GM23338 (cell line): Measurements from ENCODE around the gene DMRTB1.

ENCODE experiments used
- CREB1 ChIP-seq: fragments of 250-450 bp; sonication (Bioruptor Pico); IDR thresholded peaks from 2 replicates; pipeline ENCODE4 v1.5.0; 2020; ENCODE audit warnings: low read depth, mild to moderate bottlenecking, moderate library complexity
- EZH2 ChIP-seq: fragments of 200-600 bp; sonication (generic); IDR thresholded peaks from one replicate; pipeline ENCODE4 v1.8.0; 2017; ENCODE audit warnings: antibody characterized with exemption, mild to moderate bottlenecking, low read depth; ENCODE audit not compliant: unreplicated experiment
- EZH2phosphoT487 ChIP-seq: fragments of 200-600 bp; sonication (generic); IDR thresholded peaks from one replicate; pipeline ENCODE4 v1.8.1; 2018; ENCODE audit warnings: antibody characterized with exemption; ENCODE audit not compliant: unreplicated experiment
- JUNB ChIP-seq: IDR thresholded peaks from one replicate; pipeline ENCODE4 v1.6.1; 2016; ENCODE audit warnings: antibody characterized with exemption; ENCODE audit not compliant: unreplicated experiment
- POLR2AphosphoS5 ChIP-seq: IDR thresholded peaks from 2 replicates; pipeline ENCODE4 v1.6.1; 2016; ENCODE audit warnings: antibody characterized with exemption, low read depth
- STAT1 ChIP-seq: IDR thresholded peaks from one replicate; pipeline ENCODE4 v1.6.1; 2016; ENCODE audit warnings: antibody characterized with exemption; ENCODE audit not compliant: unreplicated experiment
- ZNF331 ChIP-seq: fragments of 250-450 bp; sonication (Bioruptor Pico); IDR thresholded peaks from 2 replicates; pipeline ENCODE4 v1.5.0; 2020; ENCODE audit warnings: low read depth, mild to moderate bottlenecking, moderate library complexity
- TF ChIP-seq, protein P1 (sequence below), 2 experiments: fragments of 200-600 bp in 1 of 2; sonication (generic) in 1 of 2; conservative IDR thresholded peaks; 2 replicates each; pipeline versions ENCODE4 v1.5.1 to v1.6.1; 2016 to 2017; ENCODE audit warnings: antibody characterized with exemption in 2 of 2, low read depth in 2 of 2, mild to moderate bottlenecking in 2 of 2, moderate library complexity in 1 of 2
- TF ChIP-seq, protein P2 (sequence below): IDR thresholded peaks from one replicate; pipeline ENCODE4 v1.6.1; 2018; ENCODE audit warnings: antibody characterized with exemption; ENCODE audit not compliant: unreplicated experiment
- TF ChIP-seq, protein P3 (sequence below): fragments of 250-450 bp; sonication (Bioruptor Pico); IDR thresholded peaks from 2 replicates; pipeline ENCODE4 v1.5.0; 2020; ENCODE audit warnings: mild to moderate bottlenecking, moderate library complexity

DNA sequence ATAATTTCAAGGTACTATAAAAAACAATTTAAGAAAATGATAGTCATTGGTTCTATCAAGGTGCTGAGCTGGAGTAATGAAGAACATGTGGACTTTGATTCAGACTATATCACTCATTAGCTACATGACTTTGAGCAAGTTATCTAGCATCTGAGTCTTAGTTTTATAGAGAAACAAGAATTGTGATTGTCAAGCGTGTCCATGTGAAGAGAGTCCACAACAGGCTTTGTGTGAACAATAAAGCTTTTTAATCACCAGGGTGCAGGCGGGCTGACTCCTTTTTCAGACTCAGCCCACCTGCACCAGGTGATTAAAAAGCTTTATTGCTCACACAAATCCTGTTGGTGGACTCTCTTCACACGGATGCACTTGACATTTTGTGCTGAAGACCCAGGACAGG, 26.6 kb upstream of the DMRTB1 start:
- TF ChIP-seq, protein P1, sequence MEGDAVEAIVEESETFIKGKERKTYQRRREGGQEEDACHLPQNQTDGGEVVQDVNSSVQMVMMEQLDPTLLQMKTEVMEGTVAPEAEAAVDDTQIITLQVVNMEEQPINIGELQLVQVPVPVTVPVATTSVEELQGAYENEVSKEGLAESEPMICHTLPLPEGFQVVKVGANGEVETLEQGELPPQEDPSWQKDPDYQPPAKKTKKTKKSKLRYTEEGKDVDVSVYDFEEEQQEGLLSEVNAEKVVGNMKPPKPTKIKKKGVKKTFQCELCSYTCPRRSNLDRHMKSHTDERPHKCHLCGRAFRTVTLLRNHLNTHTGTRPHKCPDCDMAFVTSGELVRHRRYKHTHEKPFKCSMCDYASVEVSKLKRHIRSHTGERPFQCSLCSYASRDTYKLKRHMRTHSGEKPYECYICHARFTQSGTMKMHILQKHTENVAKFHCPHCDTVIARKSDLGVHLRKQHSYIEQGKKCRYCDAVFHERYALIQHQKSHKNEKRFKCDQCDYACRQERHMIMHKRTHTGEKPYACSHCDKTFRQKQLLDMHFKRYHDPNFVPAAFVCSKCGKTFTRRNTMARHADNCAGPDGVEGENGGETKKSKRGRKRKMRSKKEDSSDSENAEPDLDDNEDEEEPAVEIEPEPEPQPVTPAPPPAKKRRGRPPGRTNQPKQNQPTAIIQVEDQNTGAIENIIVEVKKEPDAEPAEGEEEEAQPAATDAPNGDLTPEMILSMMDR (conservative IDR thresholded peaks at IDR 0.05; ENCODE audit: low read depth in 2 of 2), result no peak
- TF ChIP-seq POLR2AphosphoS5, result no peak
- no peak for TF ChIP-seq EZH2
- TF ChIP-seq STAT1, result no peak
- TF ChIP-seq, protein P2, sequence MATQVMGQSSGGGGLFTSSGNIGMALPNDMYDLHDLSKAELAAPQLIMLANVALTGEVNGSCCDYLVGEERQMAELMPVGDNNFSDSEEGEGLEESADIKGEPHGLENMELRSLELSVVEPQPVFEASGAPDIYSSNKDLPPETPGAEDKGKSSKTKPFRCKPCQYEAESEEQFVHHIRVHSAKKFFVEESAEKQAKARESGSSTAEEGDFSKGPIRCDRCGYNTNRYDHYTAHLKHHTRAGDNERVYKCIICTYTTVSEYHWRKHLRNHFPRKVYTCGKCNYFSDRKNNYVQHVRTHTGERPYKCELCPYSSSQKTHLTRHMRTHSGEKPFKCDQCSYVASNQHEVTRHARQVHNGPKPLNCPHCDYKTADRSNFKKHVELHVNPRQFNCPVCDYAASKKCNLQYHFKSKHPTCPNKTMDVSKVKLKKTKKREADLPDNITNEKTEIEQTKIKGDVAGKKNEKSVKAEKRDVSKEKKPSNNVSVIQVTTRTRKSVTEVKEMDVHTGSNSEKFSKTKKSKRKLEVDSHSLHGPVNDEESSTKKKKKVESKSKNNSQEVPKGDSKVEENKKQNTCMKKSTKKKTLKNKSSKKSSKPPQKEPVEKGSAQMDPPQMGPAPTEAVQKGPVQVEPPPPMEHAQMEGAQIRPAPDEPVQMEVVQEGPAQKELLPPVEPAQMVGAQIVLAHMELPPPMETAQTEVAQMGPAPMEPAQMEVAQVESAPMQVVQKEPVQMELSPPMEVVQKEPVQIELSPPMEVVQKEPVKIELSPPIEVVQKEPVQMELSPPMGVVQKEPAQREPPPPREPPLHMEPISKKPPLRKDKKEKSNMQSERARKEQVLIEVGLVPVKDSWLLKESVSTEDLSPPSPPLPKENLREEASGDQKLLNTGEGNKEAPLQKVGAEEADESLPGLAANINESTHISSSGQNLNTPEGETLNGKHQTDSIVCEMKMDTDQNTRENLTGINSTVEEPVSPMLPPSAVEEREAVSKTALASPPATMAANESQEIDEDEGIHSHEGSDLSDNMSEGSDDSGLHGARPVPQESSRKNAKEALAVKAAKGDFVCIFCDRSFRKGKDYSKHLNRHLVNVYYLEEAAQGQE, result no peak
- no peak for TF ChIP-seq CREB1 (CRISPR knock-in tag)
- TF ChIP-seq EZH2phosphoT487, result no peak
- no peak for TF ChIP-seq JUNB
- no peak for TF ChIP-seq ZNF331 (CRISPR knock-in tag)
- TF ChIP-seq, protein P3, sequence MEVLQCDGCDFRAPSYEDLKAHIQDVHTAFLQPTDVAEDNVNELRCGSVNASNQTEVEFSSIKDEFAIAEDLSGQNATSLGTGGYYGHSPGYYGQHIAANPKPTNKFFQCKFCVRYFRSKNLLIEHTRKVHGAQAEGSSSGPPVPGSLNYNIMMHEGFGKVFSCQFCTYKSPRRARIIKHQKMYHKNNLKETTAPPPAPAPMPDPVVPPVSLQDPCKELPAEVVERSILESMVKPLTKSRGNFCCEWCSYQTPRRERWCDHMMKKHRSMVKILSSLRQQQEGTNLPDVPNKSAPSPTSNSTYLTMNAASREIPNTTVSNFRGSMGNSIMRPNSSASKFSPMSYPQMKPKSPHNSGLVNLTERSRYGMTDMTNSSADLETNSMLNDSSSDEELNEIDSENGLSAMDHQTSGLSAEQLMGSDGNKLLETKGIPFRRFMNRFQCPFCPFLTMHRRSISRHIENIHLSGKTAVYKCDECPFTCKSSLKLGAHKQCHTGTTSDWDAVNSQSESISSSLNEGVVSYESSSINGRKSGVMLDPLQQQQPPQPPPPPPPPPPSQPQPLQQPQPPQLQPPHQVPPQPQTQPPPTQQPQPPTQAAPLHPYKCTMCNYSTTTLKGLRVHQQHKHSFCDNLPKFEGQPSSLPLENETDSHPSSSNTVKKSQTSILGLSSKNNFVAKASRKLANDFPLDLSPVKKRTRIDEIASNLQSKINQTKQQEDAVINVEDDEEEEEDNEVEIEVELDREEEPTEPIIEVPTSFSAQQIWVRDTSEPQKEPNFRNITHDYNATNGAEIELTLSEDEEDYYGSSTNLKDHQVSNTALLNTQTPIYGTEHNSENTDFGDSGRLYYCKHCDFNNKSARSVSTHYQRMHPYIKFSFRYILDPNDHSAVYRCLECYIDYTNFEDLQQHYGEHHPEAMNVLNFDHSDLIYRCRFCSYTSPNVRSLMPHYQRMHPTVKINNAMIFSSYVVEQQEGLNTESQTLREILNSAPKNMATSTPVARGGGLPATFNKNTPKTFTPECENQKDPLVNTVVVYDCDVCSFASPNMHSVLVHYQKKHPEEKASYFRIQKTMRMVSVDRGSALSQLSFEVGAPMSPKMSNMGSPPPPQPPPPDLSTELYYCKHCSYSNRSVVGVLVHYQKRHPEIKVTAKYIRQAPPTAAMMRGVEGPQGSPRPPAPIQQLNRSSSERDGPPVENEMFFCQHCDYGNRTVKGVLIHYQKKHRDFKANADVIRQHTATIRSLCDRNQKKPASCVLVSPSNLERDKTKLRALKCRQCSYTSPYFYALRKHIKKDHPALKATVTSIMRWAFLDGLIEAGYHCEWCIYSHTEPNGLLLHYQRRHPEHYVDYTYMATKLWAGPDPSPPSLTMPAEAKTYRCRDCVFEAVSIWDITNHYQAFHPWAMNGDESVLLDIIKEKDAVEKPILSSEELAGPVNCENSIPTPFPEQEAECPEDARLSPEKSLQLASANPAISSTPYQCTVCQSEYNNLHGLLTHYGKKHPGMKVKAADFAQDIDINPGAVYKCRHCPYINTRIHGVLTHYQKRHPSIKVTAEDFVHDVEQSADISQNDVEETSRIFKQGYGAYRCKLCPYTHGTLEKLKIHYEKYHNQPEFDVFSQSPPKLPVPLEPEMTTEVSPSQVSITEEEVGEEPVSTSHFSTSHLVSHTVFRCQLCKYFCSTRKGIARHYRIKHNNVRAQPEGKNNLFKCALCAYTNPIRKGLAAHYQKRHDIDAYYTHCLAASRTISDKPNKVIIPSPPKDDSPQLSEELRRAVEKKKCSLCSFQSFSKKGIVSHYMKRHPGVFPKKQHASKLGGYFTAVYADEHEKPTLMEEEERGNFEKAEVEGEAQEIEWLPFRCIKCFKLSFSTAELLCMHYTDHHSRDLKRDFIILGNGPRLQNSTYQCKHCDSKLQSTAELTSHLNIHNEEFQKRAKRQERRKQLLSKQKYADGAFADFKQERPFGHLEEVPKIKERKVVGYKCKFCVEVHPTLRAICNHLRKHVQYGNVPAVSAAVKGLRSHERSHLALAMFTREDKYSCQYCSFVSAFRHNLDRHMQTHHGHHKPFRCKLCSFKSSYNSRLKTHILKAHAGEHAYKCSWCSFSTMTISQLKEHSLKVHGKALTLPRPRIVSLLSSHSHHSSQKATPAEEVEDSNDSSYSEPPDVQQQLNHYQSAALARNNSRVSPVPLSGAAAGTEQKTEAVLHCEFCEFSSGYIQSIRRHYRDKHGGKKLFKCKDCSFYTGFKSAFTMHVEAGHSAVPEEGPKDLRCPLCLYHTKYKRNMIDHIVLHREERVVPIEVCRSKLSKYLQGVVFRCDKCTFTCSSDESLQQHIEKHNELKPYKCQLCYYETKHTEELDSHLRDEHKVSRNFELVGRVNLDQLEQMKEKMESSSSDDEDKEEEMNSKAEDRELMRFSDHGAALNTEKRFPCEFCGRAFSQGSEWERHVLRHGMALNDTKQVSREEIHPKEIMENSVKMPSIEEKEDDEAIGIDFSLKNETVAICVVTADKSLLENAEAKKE (CRISPR knock-in tag), result no peak
